HG03439 (cell line): ENCODE results near the gene CERK.

Experiments used
- ATAC-seq: cut with Tn5 transposase; IDR thresholded peaks from one replicate; pipeline ENCODE4 v1.9.1; 2021; ENCODE audit warnings: mild to moderate bottlenecking, moderate library complexity; ENCODE audit not compliant: unreplicated experiment

The CERK gene

GRCh38 chr22:46749682-46750529, 11.9 kb upstream of the CERK start:
- no peak for ATAC-seq

GRCh38 chr22:46748908-46749675, 11.0 kb upstream of the CERK start:
- no peak for ATAC-seq

GRCh38 chr22:46748206-46748907, 10.3 kb upstream of the CERK start:
- no peak for ATAC-seq

GRCh38 chr22:46747646-46748045, 9.6 kb upstream of the CERK start:
- ATAC-seq, result no peak

- no peak for ATAC-seq
Measured at GRCh38 chr22:46746620-46747019, 8.6 kb upstream of the CERK start.

- ATAC-seq, result no peak
Measured at GRCh38 chr22:46746192-46746591, 8.1 kb upstream of the CERK start.

GRCh38 chr22:46744581-46744980, 6.5 kb upstream of the CERK start:
- no peak for ATAC-seq

GRCh38 chr22:46742576-46743221, 4.6 kb upstream of the CERK start:
- ATAC-seq, result no peak

GRCh38 chr22:46741974-46742519, 4.0 kb upstream of the CERK start:
- no peak for ATAC-seq

- no peak for ATAC-seq
Measured at GRCh38 chr22:46740910-46741780, 3.1 kb upstream of the CERK start.

- ATAC-seq, result no peak
Measured at GRCh38 chr22:46739094-46739870, 1.2 kb upstream of the CERK start.

- ATAC-seq, result no peak
Measured at GRCh38 chr22:46738647-46739093, 618 bp upstream of the CERK start.

GRCh38 chr22:46737105-46737975, 712 bp downstream of the CERK start:
- peak; percentile 15 for ATAC-seq

GRCh38 chr22:46736705-46737104, 1.3 kb downstream of the CERK start:
- ATAC-seq, result no peak

- ATAC-seq, result no peak
Measured at GRCh38 chr22:46735747-46736608, 2.1 kb downstream of the CERK start.

GRCh38 chr22:46734830-46735453, 3.1 kb downstream of the CERK start:
- ATAC-seq, result no peak
